ENCODE measurements around the gene NRXN2.

Gene NRXN2

GRCh38 chr11:64627371-64627770 lies 95.6 kb downstream of the NRXN2 start:
- no peak for DNase-seq (ENCODE audit: low read depth)

- DNase-seq (ENCODE audit: low read depth), result no peak
Observed at GRCh38 chr11:64626637-64627036, 96.4 kb downstream of the NRXN2 start.

- no peak for DNase-seq (ENCODE audit: low read depth)
Observed at GRCh38 chr11:64624883-64625481, 98.0 kb downstream of the NRXN2 start.

- no peak for DNase-seq (ENCODE audit: low read depth)
Observed at GRCh38 chr11:64622681-64623080, 100.3 kb downstream of the NRXN2 start.

DNA sequence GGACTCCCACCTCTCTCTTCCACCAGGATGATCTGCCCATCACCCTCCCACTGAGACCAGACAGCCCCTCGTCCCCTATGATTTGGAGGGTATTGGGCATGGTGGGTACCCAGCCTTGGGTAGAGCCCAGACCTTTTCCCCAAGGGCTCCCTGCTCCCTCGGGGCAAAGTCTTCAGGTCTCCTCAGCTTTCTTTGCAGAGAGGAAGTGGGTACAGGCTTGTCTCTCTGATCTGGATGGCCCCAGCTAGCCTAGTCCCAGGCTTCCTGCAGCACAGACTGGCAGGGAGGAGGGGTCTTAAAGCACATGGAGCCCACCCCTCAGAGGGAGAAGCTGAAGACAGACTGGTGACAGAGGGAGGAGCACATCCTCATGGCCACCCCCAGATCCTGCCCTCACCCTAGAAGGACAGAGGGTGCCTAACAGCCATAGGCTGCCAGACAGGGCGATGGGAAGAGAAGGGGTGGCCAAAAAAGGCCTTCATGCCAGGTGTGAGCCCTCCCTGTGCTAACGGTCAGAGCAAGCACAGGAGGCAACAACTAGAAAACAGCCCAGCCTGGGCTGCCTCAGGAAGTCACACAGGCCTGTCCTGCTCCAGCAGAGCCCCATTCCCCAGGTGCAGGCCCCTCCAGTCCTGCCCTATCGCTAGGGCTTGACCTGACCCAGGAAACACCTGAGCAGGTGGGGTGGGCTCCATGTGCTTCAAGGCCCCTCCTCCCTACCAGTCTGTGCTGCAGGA lies 101.5 kb downstream of the NRXN2 start:
- no peak for DNase-seq (ENCODE audit: low read depth)

DNA sequence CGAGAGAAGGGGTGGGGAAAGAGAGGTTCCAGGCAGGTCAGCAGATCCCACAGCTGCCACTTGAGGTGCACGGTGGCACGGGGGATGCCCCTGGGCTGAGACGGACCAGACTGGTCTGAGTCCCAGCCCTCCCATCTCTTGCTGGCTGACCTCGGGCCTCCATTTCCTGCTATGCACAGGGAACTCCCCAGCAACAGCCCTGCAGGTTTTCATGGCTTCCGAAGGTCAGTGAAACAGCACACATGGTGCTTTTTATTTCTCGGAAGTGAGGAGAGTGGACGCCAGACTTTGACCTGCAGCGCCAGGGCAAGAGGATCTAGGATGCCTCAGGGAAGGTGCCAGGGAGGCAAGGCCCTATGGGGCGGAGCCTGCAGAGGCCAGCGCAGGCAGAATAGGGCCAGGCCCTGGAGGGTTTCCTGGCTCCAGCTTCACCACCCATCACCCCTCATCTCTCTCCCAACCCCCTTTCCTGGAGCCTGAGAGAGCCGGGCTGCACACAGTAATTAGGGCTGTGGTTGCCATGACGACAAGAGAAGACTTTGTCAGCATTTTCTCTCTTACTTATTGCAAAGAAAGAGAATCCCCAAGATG lies 102.5 kb downstream of the NRXN2 start:
- no peak for DNase-seq (ENCODE audit: low read depth)

DNA sequence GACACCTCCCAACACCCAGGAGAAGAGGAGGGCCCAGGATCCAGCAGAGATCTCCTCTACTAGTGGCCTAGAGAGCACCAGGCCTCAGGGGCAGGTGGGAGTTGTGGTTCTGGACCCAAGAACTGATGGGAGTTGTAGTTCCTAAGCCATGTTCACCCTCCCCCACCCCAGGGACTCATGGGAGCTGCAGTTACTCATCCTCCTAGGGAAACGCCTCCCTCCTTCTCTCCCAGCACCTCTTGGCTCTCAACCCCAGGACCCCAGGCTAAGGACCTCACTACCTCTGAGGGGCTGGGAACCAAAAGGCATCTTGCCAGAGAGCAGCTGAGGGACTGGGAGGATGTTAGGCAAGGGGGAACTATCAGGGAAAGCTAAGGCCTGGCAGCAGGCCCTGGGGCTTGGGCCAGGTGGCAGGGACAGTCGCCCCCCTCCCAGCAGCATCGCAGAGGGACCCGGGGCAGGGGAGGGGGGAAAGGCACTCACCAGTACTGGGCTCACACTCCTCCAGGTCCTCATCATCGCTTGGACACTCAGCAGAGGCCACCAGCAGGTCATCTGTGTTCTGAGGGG lies 103.1 kb downstream of the NRXN2 start:
- no peak for DNase-seq (ENCODE audit: low read depth)

DNA sequence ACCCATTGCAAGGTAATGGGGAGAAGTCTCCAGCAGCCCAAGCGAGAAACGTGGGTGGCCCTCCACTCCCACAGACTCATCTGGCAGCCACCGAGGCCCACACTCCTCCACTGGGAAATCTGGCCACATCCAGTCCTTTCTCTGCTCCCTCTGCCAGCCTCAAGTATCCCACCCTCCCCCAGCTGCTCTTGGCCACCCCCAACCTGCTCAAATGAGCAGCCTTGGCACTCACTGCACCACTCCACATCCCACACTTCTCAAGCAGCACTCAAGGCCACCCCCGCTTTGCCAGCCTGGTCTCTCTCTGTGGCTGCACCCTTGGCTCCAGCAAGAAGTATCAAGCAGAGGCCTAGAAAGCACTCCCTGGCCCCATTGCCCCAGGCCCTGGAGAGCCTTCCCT lies 103.8 kb downstream of the NRXN2 start:
- no peak for DNase-seq (ENCODE audit: low read depth)

- DNase-seq (ENCODE audit: low read depth), result no peak
Observed at GRCh38 chr11:64616817-64617216, 106.2 kb downstream of the NRXN2 start.

DNA sequence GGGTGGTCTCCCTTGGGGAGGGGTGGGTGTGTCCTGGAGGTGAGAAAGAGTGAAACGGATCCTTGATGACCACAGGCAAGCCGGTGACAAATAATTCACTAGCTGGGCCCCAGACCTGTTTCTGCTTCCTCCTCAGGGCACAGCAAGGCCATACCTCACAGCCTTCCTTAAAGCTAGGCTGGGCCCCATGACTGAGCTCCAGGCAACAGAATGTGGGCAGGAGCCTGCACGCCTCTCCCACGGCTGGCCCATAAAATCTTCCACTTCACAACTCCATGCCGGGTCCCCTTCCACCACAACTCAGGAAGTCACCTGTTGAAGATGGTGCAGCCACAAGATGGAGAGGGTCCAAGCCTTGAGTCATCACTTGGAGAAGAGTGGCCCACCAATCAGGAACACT lies 108.1 kb downstream of the NRXN2 start:
- no peak for DNase-seq (ENCODE audit: low read depth)

- DNase-seq (ENCODE audit: low read depth), result no peak
Observed at GRCh38 chr11:64613648-64614047, 109.3 kb downstream of the NRXN2 start.

- no peak for DNase-seq (ENCODE audit: low read depth)
Observed at GRCh38 chr11:64611869-64612646, 110.9 kb downstream of the NRXN2 start.

DNA sequence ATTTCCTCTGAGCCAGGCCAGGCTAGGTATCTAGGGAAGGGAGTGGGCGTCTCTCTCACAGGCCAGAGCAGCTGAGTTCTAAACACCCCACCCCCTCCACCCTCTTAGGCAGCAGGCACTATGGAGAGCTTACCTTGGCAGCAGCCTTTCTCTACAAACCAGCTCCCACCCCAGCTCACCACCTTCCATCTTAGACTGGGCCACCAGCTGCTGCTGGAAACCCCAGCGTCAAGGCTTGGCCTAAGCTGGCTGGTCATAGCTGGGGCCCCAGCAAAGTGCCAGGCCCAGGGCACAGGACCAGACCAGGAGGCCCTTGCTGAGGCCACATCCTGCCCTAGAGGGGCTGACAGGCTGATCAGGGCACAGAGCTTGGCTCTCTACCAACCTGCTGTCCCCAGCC lies 111.8 kb downstream of the NRXN2 start:
- DNase-seq (ENCODE audit: low read depth), result no peak

DNA sequence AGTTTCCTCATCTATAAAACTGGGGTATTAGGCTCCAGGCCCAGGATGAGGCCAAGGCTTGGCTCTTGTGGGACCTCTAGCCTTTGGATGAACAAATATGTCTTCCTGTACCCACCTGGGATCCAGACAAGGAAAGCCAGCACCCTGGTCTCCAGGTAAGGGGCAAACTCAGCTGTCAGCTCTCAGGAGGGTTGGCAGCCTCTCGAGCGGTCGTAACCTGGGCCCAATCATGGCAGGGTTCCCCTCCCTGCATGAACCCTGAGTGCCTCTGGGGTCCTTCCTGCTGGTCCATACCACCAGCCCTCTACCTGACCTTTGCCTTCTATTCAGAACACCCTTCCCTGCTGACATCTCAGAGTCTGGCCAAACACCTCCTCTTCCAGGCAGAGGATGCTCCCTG lies 112.4 kb downstream of the NRXN2 start:
- no peak for DNase-seq (ENCODE audit: low read depth)

DNA sequence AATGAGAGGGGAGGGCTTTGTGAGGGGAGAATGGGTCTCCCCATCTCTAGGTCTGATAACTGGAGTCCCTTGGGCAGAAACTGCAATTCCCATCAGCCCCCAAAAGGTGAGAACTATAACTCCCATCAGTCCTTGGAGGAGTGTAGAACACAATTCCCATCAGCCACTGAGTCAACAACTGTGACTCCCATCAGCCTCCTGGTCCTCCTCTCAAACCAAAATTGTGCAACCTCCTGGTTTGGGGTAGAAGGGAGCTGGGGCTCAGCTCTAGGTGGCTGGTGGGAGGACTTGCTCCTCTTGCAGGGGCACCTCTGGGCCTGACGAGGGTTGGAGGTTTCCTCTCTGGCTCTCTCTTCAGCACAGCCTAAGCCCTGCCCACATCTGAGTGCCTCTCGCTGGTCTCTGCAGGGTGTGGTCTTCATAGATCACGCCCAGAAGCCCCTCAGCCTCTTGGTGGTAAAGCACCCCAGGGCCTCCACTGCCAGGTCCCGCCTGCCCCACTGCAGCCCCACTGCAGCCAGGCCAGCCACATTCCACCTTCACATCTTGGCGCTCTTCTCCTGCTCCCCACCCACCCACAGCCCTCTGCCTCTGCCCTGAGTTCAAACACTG lies 113.5 kb downstream of the NRXN2 start:
- no peak for DNase-seq (ENCODE audit: low read depth)

GRCh38 chr11:64608636-64609035 lies 114.4 kb downstream of the NRXN2 start:
- DNase-seq (ENCODE audit: low read depth), result no peak

DNA sequence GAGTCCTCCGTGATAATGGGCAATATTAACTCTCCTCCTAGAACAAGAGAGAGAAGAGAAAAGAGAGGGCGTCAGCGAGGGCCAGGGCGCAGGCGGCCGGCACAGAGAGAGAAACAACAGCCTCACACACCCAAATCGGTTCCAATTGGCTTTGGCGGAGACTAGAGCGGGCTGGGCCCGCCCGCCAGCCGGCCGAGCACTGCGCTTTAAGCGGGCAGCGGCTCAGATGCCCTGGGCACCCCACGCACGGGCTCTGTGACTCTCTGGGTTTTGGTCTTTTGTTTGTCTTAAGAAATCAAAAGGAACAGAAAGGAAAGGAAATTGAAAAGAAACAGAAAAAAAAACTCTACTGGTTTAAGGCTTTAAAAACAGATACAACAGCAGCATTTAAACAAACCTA lies 115.0 kb downstream of the NRXN2 start:
- DNase-seq (ENCODE audit: low read depth), result no peak

GRCh38 chr11:64607381-64607985 lies 115.5 kb downstream of the NRXN2 start:
- DNase-seq (ENCODE audit: low read depth), result no peak

DNA sequence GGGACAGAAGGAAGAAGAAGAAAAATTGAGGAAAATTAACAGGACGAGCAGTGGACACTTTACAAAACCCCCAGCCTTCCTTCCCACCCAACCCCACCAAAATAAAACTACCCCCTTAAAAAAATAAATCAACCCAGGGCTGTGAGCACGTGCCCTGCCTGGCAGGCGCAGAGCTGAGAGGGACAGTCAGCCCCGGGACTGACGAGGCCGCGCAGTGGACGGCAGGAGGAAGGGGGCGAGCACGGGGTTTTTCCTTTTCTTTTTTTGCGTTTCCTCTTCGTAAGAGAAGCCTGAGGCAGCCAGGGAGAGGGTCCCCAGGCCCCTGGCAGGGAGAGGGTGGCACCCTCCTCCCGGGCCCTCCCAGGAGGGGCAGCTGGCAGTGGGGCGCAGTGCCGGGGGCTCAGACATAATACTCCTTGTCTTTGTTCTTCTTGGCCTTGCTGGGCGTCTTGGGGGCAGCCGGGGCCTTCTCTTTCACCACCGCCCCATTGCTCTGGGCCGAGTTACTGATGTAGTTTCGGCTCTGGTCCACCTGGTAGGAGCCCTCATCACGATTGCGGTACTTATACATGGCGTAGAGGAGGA lies 116.1 kb downstream of the NRXN2 start:
- DNase-seq (ENCODE audit: low read depth), result no peak

DNA sequence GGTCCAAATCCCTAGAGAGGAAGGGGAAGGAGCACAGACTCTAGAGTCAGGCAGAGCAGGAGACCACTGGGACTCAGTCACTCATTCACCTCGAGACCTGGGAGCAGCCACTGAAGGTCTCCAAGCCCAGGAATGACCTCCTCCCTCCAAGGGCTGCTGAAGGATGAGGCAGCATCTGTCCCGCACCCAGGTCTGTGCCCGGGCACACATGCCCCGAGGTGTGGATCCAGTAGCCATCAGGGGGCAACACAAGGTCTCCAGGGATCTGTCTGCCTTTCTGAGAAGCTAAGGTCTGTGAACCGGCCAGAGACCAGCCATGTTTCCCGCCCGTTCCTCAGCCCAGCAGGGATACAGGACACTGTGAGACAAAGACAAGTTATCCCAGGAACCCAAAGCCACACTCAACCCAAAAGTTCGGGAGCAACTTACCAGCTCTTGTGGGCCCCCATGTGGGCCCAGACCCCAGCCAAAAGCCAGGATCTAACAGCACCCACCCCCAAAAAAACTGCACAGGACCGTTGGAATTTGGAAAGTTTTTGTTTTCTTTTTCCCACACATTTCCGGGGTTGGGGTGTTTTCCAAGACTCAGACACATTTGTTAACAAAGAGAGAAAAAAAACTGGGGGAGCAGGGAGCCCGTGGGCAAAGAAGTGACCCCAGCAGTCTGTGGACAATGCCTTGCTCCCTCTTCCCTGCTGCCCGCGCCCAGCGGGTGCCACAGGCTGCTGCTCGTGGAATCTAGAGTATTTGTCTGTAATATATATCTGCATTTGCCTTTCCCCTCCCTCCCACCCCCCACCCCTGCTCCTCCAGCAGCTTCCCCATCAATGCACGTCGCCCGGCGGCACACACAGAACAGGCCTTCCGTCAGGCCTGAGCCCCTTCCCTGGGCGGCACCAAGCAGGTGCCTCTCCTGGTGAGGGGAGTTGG lies 117.1 kb downstream of the NRXN2 start:
- DNase-seq (ENCODE audit: low read depth), result no peak

All from stimulated activated CD8-positive, alpha-beta memory T cell treated with anti-CD3 and anti-CD28 coated beads, Interleukin-15, amount 100 ng/mL, for 1 hour (primary cell).